ENCODE data around the gene COX6B2. TPM values are rescaled to one million over a fixed set of nuclear protein-coding genes. Genes with fewer than 3 reads are reported as not detected.
A peak's percentile ranks its signal among the peaks of the same experiment; 100 is the strongest.

COX6B2 gene
- total RNA-seq, 4 donors from 2014 or later: not detected

GRCh38 chr19:55398200-55398925, 43.8 kb upstream of the COX6B2 start:
- no peak overlapping the region for H3K4me3 ChIP-seq
- H3K27me3 ChIP-seq: no peaks in the 10 kb centered on the region
- DNase-seq: no peak
- no peaks in the 10 kb centered on the region for H3K4me1 ChIP-seq
- H3K9me3 ChIP-seq: no peaks in the 10 kb centered on the region
- intact Hi-C loops (cut with DNase I; ENCODE audit: low total_unique reads): no loop called here
- H3K36me3 ChIP-seq: peaks cover 0 to 18% of the 10 kb centered on the region in 2 donors
- no peak for TF ChIP-seq POLR2A (IDR thresholded peaks at IDR 0.05)
- H3K27ac ChIP-seq: no peak overlapping the region
- ATAC-seq: no peak
- in situ Hi-C loops (cut with MboI; ENCODE audit: low sequenced_read_pairs in 4 of 4): no loop called here

GRCh38 chr19:55392820-55393761, 38.6 kb upstream of the COX6B2 start:
- in situ Hi-C loops (cut with MboI; ENCODE audit: low sequenced_read_pairs in 4 of 4) (no loop called here), intact Hi-C loops (cut with DNase I; ENCODE audit: low total_unique reads) (no loop called here)
- Histone ChIP-seq H3K27ac (no peak overlapping the region), H3K9me3 (no peaks in the 10 kb centered on the region), H3K4me1 (peaks cover 0 to 9% of the 10 kb centered on the region in 2 donors), H3K27me3 (no peaks in the 10 kb centered on the region), H3K4me3 (no peak overlapping the region), H3K36me3 (peaks cover 0 to 19% of the 10 kb centered on the region in 2 donors)
- ATAC-seq (no peak), DNase-seq (no peak)
- TF ChIP-seq CTCF (IDR thresholded peaks at IDR 0.05 in 4 of 5, conservative IDR thresholded peaks at IDR 0.05 in 1 of 5): no peak

DNA sequence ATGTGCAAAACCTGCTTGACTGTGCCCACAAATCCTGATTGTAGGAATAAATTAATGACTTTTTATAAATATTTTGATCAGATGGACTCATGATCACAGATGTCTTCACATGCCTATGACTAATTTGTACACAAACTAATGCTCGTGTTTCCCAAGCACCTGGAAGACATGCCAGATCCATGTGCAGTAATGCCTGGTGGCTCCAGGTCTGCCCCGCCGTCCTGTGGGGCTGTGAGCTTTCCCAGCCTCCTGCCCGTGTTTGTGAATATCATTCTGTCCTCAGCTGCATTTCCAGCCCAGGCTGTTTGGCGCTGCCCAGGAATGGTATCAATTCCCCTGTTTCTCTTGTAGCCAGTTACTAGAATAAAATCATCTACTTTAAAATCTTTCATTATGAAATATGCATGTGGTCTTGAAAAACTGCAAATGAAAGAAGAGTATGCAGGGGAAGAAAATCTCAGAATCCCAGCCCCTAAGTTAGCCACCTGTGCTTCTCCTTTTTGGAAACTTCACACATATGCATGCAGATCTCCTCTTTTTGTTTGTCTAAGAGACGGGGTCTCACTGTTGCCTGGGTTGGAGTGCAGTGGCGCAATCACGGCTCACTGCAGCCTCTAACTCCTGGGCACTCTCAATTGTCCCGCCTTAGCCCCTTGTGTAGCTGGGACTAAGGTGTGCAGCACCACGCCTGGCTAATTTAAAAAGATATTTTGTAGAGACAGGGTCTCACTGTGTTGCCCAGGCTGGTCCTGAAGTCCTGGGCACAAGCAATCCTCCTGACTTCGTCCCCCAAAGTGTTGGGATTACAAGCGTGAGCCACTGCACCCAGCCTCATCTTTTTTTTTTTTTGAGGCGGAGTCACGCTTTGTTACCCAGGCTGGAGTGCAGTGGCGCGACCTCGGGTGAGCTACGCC, 37.4 kb upstream of the COX6B2 start:
- Histone ChIP-seq H3K9me3 (no peaks in the 10 kb centered on the region), H3K36me3 (peaks cover 0 to 28% of the 10 kb centered on the region in 2 donors), H3K27ac (peak overlapping the region in 1 of 4 donors; percentile 35), H3K27me3 (no peaks in the 10 kb centered on the region), H3K4me3 (no peak overlapping the region), H3K4me1 (peaks cover 6 to 18% of the 10 kb centered on the region in 2 donors)
- no peak for TF ChIP-seq POLR2A (IDR thresholded peaks at IDR 0.05)
- in situ Hi-C loops (cut with MboI; ENCODE audit: low sequenced_read_pairs in 4 of 4): no loop called here
- no peak for DNase-seq
- peak in 1 of 2 donors; percentile 46 for ATAC-seq
- intact Hi-C loops (cut with DNase I; ENCODE audit: low total_unique reads): no loop called here

GRCh38 chr19:55391191-55391670, 36.7 kb upstream of the COX6B2 start:
- Histone ChIP-seq H3K9me3 (no peaks in the 10 kb centered on the region), H3K4me3 (no peak overlapping the region), H3K27ac (peak overlapping the region in 1 of 4 donors; percentile 35), H3K36me3 (peaks cover 0 to 28% of the 10 kb centered on the region in 2 donors), H3K4me1 (peaks cover 12 to 25% of the 10 kb centered on the region in 2 donors), H3K27me3 (no peaks in the 10 kb centered on the region)
- in situ Hi-C loops (cut with MboI; ENCODE audit: low sequenced_read_pairs in 4 of 4) (no loop called here), intact Hi-C loops (cut with DNase I; ENCODE audit: low total_unique reads) (no loop called here)
- ATAC-seq (no peak), DNase-seq (no peak)
- TF ChIP-seq CTCF (IDR thresholded peaks at IDR 0.05 in 4 of 5, conservative IDR thresholded peaks at IDR 0.05 in 1 of 5) (no peak), POLR2A (IDR thresholded peaks at IDR 0.05) (no peak)

- Histone ChIP-seq H3K27ac (no peak overlapping the region), H3K36me3 (peaks cover 0 to 28% of the 10 kb centered on the region in 2 donors), H3K27me3 (no peaks in the 10 kb centered on the region), H3K9me3 (no peaks in the 10 kb centered on the region), H3K4me3 (no peak overlapping the region), H3K4me1 (peaks cover 12 to 25% of the 10 kb centered on the region in 2 donors)
- no peak for ATAC-seq
- intact Hi-C loops (cut with DNase I; ENCODE audit: low total_unique reads) (no loop called here), in situ Hi-C loops (cut with MboI; ENCODE audit: low sequenced_read_pairs in 4 of 4) (no loop called here)
- DNase-seq: no peak
- no peak for TF ChIP-seq CTCF (IDR thresholded peaks at IDR 0.05 in 4 of 5, conservative IDR thresholded peaks at IDR 0.05 in 1 of 5)
- no peak for TF ChIP-seq POLR2A (IDR thresholded peaks at IDR 0.05)
Observed at GRCh38 chr19:55390461-55390880, 36.0 kb upstream of the COX6B2 start.

Measured in gastrocnemius medialis (tissue), 4 donors.